CD4-positive, alpha-beta T cell treated with Interleukin-2 at 100 ng/mL for 4 hours (primary cell): ENCODE measurements around the gene NOB1.
"Not testable (repeated sequence)": the region's sequence is repeated elsewhere in the genome, so short reads cannot be mapped to it uniquely, and the experiment has no call there.

Experiments
- DNase-seq: peaks from one replicate; pipeline ENCODE4 v3.0.0-alpha.2; 2020; ENCODE audit warnings: low spot score

NOB1 gene

DNA sequence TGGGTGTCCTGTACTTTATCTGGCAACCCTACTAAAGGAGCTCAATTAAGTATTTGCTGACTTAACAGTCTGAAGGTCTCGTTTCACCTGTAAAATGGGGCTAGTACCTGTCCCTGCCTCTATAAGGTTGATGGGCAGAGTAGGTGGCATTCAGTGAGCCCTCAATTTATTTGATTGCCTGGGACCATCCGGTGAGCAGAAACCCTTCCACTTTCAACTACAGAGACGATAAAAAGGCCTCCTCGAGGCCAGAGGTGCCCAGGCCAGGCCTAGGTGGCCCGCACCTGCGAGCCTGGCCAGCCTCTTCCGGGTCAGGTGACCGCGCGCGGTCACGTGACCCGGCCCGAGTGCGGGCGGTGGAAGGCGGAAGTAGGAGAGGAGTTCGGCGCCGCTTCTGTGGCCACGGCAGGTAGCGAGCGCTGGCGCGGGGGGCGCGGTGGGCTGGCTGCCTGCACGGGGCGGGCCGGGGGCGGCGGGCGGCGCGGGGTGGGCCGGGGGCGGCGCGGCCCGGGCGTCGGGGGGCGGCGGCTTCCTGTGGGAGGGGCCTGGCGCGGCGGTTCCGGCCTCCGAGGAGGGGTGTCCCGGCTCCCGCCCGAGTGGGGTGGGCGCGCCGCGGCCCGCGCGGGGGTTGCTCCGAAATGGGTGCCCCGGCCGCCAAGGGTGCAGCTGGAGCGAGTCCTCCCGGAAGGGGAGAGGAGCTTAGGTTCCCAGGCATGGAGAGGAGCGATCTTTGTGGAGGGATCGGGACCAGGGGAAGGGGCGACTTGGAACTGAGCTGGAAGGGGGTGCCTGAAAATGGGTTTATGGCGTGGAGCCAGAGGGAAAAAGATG is 7.5 kb upstream of the NOB1 start, which contains the start of gene WWP2:
WWP2 (plus strand) TSS at position 350 of the 831 bp plus-strand sequence. CDS start 24,679 bp downstream, outside the sequence.
- DNase-seq = peak; percentile 76

DNA sequence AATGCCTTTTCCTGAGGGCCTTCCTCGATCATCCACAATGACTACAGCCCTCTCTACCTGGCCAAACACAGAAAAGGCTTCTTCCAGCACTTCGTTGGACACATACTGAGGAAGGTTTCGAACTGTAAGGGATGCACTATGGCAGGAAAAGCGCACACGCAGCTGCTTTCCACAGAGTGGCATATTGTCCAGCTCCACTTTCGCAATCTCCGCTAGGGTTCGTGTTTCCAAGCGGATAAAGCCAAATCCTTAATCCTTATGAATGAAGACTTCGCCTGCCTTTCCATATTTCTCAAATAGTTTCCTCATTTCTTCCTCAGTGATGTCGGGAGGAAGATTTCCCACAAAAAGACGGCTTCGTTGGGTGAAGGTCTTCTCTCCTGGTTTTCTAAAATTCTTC is 2.6 kb upstream of the NOB1 start:
- not testable (repeated sequence) for DNase-seq

DNA sequence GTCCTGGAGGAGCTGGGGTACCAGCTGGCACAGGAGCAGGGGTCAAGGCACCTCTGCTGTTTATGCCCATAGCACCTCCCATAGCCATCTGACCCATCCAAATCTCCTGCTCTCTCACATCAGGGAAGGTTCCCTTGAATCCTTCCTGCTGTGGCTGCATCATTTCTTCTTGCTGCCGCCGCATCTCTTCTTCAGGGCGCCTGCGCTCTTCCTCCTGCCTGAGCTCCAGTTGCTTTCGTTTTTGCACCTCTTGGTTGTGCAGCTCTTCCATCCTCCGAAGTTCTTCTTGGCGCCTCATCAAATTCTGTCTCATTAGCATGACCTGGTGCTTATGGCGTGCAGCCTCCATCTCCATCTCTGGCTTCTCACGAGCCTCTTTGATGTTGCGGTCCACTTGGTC is 2.0 kb upstream of the NOB1 start:
- DNase-seq = no peak

DNA sequence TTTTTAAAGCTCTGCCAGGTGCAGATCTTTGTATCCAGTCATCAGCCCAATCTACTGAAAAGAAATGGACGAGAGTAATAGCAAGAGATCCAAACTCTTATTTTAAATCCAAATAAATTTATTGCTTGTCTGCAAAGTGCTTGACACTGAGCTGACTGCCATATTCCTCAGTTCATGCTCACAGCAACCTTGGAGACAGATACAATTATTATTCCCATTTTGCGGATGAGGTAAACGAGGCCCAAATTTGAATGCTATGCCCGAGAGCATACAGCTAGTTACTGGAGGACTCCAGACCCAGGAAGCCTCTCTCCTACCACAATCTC is 620 bp downstream of the NOB1 start:
- DNase-seq = no peak

DNA sequence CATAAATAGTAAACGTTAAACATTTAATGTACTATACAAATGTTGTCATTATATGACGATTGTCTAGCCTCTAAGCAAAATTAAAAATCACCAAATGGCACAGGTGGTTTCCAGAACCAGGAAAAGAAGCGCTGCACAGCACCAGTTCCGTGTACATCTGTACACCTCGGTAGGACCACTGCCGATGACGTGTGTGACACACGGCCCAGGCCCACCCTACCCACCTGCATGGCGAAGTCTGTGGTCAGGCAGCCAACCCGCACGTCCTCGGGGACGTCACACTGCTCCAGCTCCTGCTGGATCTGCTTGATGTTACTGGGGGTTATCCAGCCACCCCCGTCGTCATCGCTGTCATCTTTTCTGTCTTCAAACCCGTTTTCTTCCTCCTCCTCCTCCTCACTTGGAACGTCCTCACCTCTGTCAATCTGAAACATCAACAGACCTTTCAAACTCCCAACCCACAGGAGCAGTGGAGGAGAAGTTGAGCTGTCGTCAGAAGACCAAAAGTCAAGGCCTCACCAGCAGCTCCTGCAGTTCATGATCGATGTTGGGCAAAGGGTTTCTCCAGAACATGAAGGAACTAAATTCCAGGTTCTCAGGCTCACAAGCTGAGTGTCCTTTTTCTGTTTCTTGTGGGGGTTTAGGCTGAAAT is 5.9 kb downstream of the NOB1 start:
- DNase-seq = no peak

DNA sequence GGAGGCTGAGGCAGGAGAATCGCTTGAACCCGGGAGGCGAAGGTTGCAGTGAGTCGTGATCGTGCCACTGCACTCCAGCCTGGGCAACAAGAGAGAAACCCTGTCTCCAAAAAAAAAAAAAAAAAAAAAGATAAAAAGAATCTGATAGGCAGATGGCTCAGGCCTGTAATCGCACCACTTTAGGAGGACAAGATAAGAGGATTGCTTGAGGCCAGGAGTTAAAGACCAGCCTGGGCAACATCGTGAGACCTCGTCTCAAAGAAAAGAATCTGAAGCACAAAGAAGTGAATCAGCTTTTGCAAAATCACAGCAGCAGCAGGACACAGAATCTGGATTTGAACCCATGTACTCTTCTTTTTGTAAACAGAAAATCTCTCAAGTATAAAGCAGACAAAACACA is 7.6 kb downstream of the NOB1 start:
- DNase-seq = no peak

DNA sequence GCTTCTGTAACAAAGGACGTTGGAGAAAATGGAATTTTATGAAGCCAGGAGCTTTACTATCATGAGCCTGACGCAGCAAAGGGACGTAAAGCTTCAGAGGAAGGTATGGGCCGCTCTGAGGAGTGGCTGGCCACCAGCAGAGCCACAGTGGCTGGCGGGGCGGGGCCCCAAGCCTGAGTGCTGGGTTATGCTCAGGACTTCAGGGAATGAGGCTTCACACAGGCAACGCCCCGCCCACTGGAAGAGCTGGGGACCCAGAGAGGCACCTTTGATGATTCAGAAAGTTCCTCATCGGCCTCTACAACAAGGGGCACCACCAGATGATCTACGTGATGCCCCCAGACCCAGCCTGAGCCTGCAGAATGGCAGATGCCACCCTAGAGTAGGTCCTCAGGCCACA is 8.8 kb downstream of the NOB1 start:
- DNase-seq = no peak

DNA sequence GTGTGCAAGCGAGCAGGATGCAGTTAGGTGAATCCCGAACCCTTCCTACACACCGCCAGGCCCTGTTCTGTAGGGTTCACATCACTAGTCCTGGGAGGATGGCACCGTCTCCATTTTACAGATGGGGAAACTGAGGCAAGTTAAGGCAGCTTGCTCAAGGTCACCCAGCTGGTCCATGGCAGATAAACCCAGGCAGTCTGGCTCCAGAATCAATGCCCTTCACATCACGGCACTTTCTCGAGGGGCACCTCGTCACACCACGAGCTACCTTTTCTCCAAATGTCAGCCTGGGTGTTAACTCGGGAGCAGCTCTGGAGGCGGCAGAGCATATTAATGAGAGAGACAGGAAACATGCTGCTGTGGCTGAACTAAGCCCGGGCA is 9.5 kb downstream of the NOB1 start:
- no peak for DNase-seq

DNA sequence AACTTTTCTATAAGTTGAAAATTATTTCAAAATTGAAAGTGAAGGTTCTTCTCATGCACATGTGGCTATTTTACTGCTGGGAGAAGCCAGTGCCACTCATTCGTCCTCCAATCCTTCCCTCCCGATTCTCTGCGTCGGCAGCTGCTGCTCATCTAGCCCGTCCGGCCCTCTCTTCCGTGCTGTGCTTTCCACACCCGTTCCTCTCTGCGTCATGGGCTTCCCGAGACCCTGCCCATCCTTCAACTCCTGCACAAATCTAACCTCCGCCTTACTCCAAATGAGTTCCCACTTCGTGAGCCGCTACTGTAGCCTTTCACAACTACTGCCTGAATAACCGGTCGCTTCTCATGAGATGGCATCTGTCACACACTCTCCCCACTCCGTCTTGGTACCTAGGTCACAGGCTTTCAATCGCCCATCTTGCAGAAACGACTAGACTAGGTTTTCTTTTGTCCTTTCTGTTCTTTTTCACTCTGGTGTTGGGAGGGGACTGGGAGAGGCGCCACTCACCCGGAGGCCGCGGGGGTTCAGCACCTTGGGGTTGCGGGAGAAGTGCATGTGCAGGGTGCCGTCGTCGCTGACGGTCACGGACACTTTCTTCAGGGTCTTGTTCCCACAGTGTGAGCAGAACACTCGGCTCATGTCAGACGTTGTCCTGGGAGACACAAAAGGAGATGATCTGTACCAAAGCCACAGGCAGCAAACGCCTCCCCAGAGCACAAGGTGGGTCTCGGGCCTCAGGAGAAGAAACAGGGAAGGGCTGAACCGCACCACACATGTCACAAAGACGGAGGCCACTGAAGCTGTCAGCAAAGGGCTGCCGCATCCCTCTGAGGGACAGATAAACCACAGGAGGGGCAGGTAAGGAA is 10.1 kb downstream of the NOB1 start:
- DNase-seq = no peak

DNA sequence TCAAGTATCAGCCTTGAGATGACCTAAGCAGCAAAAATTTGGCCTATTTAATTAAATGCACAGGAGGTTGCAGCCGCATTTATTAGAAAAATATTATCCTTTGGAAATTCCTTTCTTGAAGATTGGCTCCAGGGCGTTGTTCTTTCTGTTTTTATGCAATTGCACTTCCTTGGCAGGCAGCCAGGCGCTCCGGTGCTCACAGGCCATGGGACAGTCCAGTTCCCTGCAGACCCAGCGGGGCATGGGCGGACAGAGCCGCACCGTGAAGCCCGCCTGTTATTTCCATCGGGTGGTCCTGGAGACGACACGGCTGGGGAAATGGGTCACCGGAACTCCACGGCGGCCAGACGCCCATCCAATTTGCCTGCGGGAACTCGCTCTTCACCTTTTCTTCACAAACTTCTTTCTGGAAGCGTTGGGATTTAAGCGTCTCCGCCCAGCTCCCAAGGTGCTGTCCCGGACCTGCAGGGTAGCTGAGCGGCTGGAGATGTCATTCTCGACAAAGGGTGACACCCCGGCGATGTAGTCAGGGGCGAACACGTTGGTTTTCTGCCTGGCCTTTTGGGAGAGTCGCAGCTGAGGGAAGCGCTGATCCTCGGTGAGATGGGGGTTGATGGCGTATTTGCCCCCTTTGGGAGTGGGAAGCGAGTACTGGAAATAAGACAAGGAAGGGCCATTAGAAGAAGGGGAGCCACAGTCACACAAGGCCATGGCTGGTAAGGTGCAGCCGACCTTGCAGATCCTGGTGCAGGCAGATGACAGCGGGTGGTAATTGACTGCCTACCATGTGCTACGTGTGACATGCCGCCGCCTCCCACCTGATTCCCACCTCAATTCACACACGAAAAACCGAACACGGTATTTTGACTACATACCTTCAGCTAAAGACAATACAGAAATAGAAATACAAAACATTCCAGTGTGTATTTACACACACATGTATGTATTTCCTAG is 12.5 kb downstream of the NOB1 start:
- DNase-seq = no peak

DNA sequence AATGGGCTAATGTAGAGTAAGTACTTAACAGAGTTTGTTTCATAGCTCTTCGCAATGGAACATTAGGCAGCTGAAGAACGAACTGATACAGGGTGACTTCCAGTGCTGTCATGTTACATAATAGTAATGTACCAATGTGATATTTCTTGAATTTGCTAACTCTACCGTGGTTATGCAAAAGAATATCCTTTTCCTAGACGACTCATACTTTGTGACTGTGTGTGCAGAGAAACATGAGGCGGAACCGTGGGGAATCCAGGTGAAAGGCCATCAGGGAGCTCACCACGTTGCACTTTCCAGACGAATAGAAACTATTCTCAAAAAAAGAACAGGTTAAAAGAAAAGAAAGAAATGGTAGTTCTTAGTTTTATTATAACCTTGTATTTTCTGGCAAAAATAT is 13.2 kb downstream of the NOB1 start:
- DNase-seq = no peak

DNA sequence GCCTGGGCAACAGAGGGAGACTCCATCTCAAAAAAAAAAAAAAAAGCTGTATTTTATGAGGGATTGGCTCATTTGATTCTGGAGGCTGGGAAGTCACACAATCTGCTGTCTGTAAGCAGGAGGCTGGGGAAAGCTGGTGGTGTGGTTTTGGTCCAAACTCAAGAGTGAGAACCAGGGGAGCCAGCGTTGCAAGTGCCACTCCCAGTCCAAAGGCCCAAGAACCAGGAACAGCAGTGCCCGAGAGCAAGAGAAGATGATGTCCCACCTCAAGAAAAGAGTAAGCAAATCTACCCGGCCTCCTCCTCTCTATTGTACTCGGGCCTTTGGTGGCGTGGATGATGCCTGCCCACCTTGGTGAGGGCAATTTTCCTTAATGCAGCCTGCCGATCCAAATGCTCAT is 22.6 kb downstream of the NOB1 start:
- DNase-seq = no peak

DNA sequence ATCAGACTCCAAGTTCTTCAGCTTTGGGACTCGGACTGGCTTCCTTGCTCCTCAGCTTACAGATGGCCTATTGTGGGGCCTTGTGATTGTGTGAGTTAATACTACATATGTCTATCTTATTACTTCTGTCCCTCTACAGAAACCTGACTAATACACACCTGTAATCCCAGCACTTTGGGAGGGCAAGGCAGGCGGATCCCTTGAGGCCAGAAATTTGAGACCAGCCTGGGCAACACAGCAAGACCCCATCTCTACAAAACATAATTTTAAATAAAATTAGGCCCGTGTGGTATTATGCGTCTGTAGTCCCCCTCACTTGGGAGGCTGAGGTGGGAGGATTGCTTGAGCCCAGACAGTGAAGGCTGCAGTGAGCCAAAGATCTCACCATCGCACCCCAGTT is 23.4 kb downstream of the NOB1 start:
- not testable (repeated sequence) for DNase-seq

DNA sequence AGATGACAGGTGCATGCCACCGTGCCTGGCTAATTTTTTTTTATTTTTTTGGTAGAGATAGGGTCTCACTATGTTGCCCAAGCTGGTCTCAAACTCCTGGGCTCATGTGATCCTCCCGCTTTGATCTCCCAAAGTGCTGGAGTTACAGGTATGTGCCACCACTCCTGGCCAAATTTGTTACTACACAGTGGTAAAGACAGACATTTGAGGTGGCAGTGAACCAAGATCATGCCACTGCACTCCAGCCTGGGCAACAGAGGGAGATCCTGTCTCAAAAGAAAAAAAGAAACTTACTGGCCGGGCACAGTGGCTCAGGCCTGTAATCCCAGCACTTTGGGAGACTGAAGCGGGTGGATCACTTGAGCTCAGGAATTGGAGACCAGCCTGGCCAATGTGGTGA is 25.7 kb downstream of the NOB1 start:
- not testable (repeated sequence) for DNase-seq

DNA sequence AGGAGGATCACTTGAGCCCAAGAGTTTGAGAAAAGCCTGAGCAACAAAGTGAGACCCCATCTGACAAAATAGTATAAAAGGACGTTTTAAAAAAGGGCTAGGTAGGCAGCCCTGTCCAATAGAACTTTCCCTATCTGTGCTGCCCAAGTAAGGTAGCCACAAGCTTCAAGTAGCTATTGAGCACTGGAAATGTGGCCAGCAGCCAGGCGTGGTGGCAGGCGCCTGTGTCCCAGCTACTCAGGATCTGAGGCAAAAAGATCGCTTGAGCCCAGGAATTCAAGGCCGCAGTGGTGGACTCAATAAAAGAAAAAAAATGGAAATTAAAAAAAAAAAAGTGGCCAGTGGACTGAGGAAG is 26.8 kb downstream of the NOB1 start:
- DNase-seq = no peak

DNA sequence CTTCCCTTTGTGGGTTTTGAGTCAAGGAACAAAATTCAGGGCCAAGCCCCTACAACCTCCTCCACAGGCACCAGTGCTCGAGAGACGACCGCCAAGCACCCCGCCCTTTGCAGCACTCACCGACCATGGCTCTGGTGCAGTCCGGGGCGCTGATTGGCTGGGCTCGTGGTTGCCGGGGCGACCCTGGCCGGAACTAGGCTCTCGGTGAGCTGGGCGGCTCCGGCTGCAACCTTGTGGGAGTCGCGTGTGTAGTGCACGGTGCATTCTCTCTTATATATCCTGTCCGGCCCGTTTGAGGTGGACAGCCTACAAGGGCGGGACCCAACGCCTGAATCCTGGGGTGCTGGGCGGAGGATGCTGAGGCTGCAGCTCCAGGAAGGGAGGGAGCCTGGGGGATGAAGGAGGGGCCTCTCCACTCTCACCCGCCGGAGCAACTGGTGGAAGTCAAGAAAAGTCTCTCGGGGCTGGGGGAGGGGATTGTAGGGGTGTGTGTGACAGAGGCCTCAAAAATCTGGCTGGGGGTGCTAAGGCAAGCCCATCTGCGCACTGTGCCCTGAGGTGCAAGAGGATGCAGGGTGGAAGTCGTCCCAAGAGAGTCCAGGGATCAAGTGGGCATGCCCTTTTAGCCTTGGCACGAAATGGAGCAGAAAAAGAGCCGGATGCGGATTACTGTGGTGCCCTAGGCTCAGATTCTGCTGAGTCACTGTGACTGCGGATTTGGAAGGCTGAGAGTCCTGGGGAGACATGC is 28.2 kb downstream of the NOB1 start, which contains the start of gene NQO1:
NQO1 (minus strand) TSS at position 248 of the 748 bp plus-strand sequence; CDS start at position 127, 121 bp downstream.
- peak; percentile 91 for DNase-seq

DNA sequence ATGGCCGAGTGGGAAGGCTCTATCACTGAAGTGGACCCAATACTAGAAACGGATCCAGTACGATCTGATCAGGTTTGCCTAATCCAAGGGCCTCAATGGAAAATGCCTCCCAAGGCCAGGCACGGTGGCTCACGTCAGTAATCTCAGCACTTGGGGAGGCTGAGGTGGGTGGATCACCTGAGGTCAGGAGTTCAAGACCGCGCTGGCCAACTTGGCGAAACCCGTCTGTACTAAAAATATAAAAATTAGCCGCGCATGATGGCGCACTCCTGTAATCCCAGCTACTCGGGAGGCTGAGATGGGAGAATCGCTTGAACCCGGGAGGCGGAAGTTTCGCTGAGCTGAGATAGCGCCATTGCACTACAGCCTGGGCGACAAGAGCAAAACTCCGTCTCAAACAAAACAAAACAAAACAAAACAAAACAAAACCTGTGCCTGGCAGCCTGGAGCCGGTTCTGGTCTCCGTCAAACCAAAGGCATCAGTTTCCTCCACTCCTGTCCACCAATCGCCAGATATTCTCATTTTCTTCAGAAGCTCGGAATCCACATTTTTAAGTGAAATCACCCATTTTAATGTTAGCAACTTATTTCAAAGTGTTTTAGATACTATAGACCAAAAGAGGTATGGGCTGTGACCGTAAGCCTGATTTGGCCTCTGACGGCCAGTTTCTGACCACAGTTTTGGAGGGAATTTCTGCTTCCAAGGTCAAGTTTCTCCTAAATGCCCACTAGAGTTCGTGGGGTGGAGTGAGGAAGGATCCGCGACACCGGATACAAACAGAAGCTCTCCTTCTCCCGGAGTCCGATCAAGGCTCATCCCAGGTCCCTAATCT is 29.0 kb downstream of the NOB1 start:
- DNase-seq = no peak

DNA sequence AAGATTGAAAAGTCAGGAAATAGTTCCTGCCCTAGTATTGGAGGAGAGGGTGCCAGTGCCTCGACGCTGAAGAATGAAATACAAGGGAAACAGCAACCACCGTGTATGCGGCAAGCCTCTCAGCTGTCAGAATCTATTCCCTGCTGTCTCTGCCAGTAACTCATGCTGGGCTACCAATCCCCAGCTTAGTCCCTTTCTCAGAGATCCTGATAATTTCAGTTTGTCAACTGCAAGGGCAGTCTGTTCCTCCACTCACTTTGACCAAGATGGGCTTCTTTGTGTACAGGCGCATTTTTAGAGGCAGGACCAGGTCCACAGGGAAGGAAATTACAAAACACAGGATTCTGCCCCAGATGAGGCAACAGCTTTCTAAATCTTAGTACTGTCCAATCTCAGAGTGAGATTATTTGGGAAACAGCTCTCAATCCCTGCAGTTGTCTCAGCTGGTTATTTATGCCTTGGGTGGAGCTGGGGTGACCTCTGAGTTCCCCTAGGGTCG is 29.7 kb downstream of the NOB1 start:
- no peak for DNase-seq

DNA sequence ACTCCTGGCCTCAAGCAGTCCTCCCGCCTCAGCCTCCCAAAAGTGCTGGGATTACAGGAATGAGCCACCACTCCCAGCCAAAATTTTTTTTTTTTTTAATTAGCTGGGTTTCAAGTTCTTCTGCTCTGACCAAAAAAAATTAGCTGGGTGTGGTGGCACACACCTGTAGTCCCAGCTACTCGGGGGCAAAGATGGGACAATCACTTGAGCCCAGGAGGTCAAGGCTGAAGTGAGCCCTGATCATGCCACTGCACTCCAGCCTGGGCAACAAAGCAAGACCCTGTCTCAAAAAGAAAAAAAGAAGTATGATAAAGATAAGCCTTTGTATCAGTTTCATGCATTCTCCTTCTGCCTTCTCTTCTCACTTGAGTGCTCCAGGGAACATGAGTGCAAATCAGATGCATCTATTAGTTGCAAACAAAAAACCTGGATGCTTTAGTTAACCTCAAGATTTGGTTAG is 30.3 kb downstream of the NOB1 start:
- no peak for DNase-seq
